HG02938 (cell line): ENCODE results near the gene FHDC1.
A peak's percentile ranks its signal among the peaks of the same experiment; 100 is the strongest.

Source experiments
- ATAC-seq: cut with Tn5 transposase; IDR thresholded peaks from one replicate; pipeline ENCODE4 v1.9.1; 2021; ENCODE audit warnings: mild to moderate bottlenecking, moderate library complexity; ENCODE audit not compliant: unreplicated experiment

Gene FHDC1

GRCh38 chr4:152956650-152957436 lies 20.7 kb downstream of the FHDC1 start:
- ATAC-seq, result no peak

- no peak for ATAC-seq
Measured at GRCh38 chr4:152957437-152958171, 21.5 kb downstream of the FHDC1 start.

GRCh38 chr4:152959080-152959479 lies 23.0 kb downstream of the FHDC1 start:
- ATAC-seq, result no peak

GRCh38 chr4:152960082-152960481 lies 24.0 kb downstream of the FHDC1 start:
- ATAC-seq, result no peak

- ATAC-seq, result no peak
Measured at GRCh38 chr4:152961014-152961772, 25.1 kb downstream of the FHDC1 start.

- no peak for ATAC-seq
Measured at GRCh38 chr4:152961773-152962115, 25.6 kb downstream of the FHDC1 start.

- ATAC-seq, result no peak
Measured at GRCh38 chr4:152962150-152962549, 26.0 kb downstream of the FHDC1 start.

- no peak for ATAC-seq
Measured at GRCh38 chr4:152964335-152964734, 28.2 kb downstream of the FHDC1 start.

GRCh38 chr4:152965611-152966010 lies 29.5 kb downstream of the FHDC1 start:
- ATAC-seq, result peak; percentile 64

GRCh38 chr4:152967907-152968306 lies 31.8 kb downstream of the FHDC1 start:
- ATAC-seq, result no peak

GRCh38 chr4:152968806-152969394 lies 32.8 kb downstream of the FHDC1 start:
- ATAC-seq, result no peak

- ATAC-seq, result no peak
Measured at GRCh38 chr4:152970102-152970820, 34.1 kb downstream of the FHDC1 start.

- ATAC-seq, result no peak
Measured at GRCh38 chr4:152971053-152971452, 34.9 kb downstream of the FHDC1 start.

GRCh38 chr4:152972821-152973628 lies 36.9 kb downstream of the FHDC1 start:
- ATAC-seq, result no peak

GRCh38 chr4:152973629-152974467 lies 37.7 kb downstream of the FHDC1 start:
- no peak for ATAC-seq

GRCh38 chr4:152974468-152975379 lies 38.6 kb downstream of the FHDC1 start:
- ATAC-seq, result no peak

GRCh38 chr4:152975380-152976211 lies 39.5 kb downstream of the FHDC1 start:
- ATAC-seq, result no peak
